Measurements from ENCODE around the gene DAB2IP.

The DAB2IP gene

GRCh38 chr9:121780177-121781040 is 129.0 kb downstream of the DAB2IP start:
- POLR2A ChIA-PET = no interaction called here

GRCh38 chr9:121781145-121781548 is 129.7 kb downstream of the DAB2IP start:
- POLR2A ChIA-PET = no interaction called here
- CTCF ChIA-PET = no interaction called here
- no peak for DNase-seq (ENCODE audit: extremely low spot score)
- TF ChIP-seq BHLHE40 (IDR thresholded peaks at IDR 0.05; ENCODE audit: borderline replicate concordance) = no peak
- no peak for TF ChIP-seq ELF4 (IDR thresholded peaks at IDR 0.05)
- no peak for TF ChIP-seq TARDBP (IDR thresholded peaks at IDR 0.05)
- no peak for TF ChIP-seq ZNF384 (IDR thresholded peaks at IDR 0.05)
- no peak for TF ChIP-seq HDGF (IDR thresholded peaks at IDR 0.05; ENCODE audit: borderline replicate concordance)
- TF ChIP-seq, protein P1, sequence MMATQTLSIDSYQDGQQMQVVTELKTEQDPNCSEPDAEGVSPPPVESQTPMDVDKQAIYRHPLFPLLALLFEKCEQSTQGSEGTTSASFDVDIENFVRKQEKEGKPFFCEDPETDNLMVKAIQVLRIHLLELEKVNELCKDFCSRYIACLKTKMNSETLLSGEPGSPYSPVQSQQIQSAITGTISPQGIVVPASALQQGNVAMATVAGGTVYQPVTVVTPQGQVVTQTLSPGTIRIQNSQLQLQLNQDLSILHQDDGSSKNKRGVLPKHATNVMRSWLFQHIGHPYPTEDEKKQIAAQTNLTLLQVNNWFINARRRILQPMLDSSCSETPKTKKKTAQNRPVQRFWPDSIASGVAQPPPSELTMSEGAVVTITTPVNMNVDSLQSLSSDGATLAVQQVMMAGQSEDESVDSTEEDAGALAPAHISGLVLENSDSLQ (IDR thresholded peaks at IDR 0.05) = no peak
- TF ChIP-seq CTBP1 (IDR thresholded peaks at IDR 0.05; ENCODE audit: borderline replicate concordance) = no peak
- no peak for TF ChIP-seq SP1 (IDR thresholded peaks at IDR 0.05)

More at GRCh38 chr9:121780177-121781040, 129.0 kb downstream of the DAB2IP start:
- TF ChIP-seq ELF4 (IDR thresholded peaks at IDR 0.05) (no peak), HDGF (IDR thresholded peaks at IDR 0.05; ENCODE audit: borderline replicate concordance) (no peak), ZNF384 (IDR thresholded peaks at IDR 0.05) (no peak), SUZ12 (IDR thresholded peaks at IDR 0.05) (no peak), L3MBTL2 (conservative IDR thresholded peaks at IDR 0.05) (no peak), LEF1 (IDR thresholded peaks at IDR 0.05; ENCODE audit: borderline replicate concordance) (no peak), TARDBP (IDR thresholded peaks at IDR 0.05) (no peak)
- TF ChIP-seq, protein P1 (IDR thresholded peaks at IDR 0.05) = no peak
- CTCF ChIA-PET = no interaction called here
- DNase-seq (ENCODE audit: extremely low spot score) = no peak

GRCh38 chr9:121781701-121782464 is 130.4 kb downstream of the DAB2IP start:
- TF ChIP-seq CTBP1 (IDR thresholded peaks at IDR 0.05; ENCODE audit: borderline replicate concordance) (no peak), NFRKB (IDR thresholded peaks at IDR 0.05) (no peak), ELF4 (IDR thresholded peaks at IDR 0.05) (no peak), L3MBTL2 (conservative IDR thresholded peaks at IDR 0.05) (no peak), HDGF (IDR thresholded peaks at IDR 0.05; ENCODE audit: borderline replicate concordance) (no peak), ZNF384 (IDR thresholded peaks at IDR 0.05) (no peak), SP1 (IDR thresholded peaks at IDR 0.05) (no peak), FOXK2 (IDR thresholded peaks at IDR 0.05) (no peak), SUZ12 (IDR thresholded peaks at IDR 0.05) (no peak), TARDBP (IDR thresholded peaks at IDR 0.05) (no peak), FOXA1 (IDR thresholded peaks at IDR 0.05) (no peak), BHLHE40 (IDR thresholded peaks at IDR 0.05; ENCODE audit: borderline replicate concordance) (no peak)
- TF ChIP-seq, protein P1 (IDR thresholded peaks at IDR 0.05) = no peak
- POLR2A ChIA-PET = no interaction called here
- no peak for DNase-seq (ENCODE audit: extremely low spot score)
- CTCF ChIA-PET = no interaction called here

GRCh38 chr9:121782514-121783110 is 131.2 kb downstream of the DAB2IP start:
- TF ChIP-seq, protein P1 (IDR thresholded peaks at IDR 0.05) = no peak
- TF ChIP-seq ELF4 (IDR thresholded peaks at IDR 0.05) (no peak), HDGF (IDR thresholded peaks at IDR 0.05; ENCODE audit: borderline replicate concordance) (no peak), SP1 (IDR thresholded peaks at IDR 0.05) (no peak), ZNF384 (IDR thresholded peaks at IDR 0.05) (no peak), TARDBP (IDR thresholded peaks at IDR 0.05) (no peak), SUZ12 (IDR thresholded peaks at IDR 0.05) (no peak), FOXM1 (IDR thresholded peaks at IDR 0.05; ENCODE audit: borderline replicate concordance) (no peak), FOXA1 (IDR thresholded peaks at IDR 0.05) (no peak)
- DNase-seq (ENCODE audit: extremely low spot score) = no peak
- ChIA-PET POLR2A (no interaction called here), CTCF (no interaction called here)

DNA sequence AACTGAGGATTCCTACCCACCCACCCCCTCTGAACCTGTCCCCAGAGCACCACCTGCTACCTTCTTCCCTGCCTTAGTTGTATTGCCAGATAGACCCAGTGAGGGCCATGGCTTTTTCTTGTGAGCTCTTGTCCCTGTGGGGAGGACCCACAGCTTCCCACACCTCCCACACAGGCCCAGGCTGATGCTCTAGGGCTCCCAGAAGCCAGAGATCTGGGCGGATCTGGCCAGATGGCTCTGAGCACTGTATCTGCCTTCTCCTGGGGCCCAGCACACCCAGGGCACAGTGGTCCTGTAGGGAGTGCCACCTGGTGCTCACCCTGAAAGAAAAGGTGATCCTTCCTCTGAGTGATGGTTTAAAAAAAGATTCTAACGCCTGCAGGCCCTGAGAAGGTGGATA is 131.7 kb downstream of the DAB2IP start:
- no peak for DNase-seq (ENCODE audit: extremely low spot score)
- TF ChIP-seq ARNT (IDR thresholded peaks at IDR 0.05) = no peak
- TF ChIP-seq, protein P1 (IDR thresholded peaks at IDR 0.05) = no peak
- TF ChIP-seq CTBP1 (IDR thresholded peaks at IDR 0.05; ENCODE audit: borderline replicate concordance) = no peak
- no peak for TF ChIP-seq TARDBP (IDR thresholded peaks at IDR 0.05)
- TF ChIP-seq BHLHE40 (IDR thresholded peaks at IDR 0.05; ENCODE audit: borderline replicate concordance) = no peak
- no peak for TF ChIP-seq ELF4 (IDR thresholded peaks at IDR 0.05)
- no peak for TF ChIP-seq SP1 (IDR thresholded peaks at IDR 0.05)
- TF ChIP-seq NFRKB (IDR thresholded peaks at IDR 0.05) = no peak
- TF ChIP-seq ZNF384 (IDR thresholded peaks at IDR 0.05) = no peak
- ChIA-PET POLR2A (no interaction called here), CTCF (no interaction called here)
